Endothelial cell (in vitro differentiated cells): ENCODE results near the gene TCIRG1. TPM values are rescaled to one million over a fixed set of nuclear protein-coding genes. Genes with fewer than 3 reads are reported as not detected.

Source experiments
- DNase-seq: peaks from one replicate; pipeline ENCODE4 v3.0.0; 2021; ENCODE audit warnings: low spot score
- H3K27ac Mint-ChIP-seq: one replicate; pipeline ENCODE4 v1.8.0; 2021; ENCODE audit warnings: mixed read lengths, inconsistent platforms; ENCODE audit not compliant: unreplicated experiment
- H3K27me3 Mint-ChIP-seq: one replicate; pipeline ENCODE4 v1.8.0; 2021; ENCODE audit warnings: mild to moderate bottlenecking, moderate library complexity, mixed read lengths, inconsistent platforms; ENCODE audit not compliant: unreplicated experiment
- H3K36me3 Mint-ChIP-seq: one replicate; pipeline ENCODE4 v1.8.0; 2021; ENCODE audit warnings: mild to moderate bottlenecking, low read depth, mixed read lengths, inconsistent platforms; ENCODE audit not compliant: unreplicated experiment
- H3K4me1 Mint-ChIP-seq: one replicate; pipeline ENCODE4 v1.8.0; 2021; ENCODE audit warnings: mild to moderate bottlenecking, mixed read lengths, inconsistent platforms; ENCODE audit not compliant: unreplicated experiment
- H3K4me3 Mint-ChIP-seq: one replicate; pipeline ENCODE4 v1.8.0; 2021; ENCODE audit warnings: mild to moderate bottlenecking, mixed read lengths, inconsistent platforms; ENCODE audit not compliant: unreplicated experiment
- H3K9me3 Mint-ChIP-seq: one replicate; pipeline ENCODE4 v1.8.0; 2021; ENCODE audit warnings: mixed read lengths, inconsistent platforms; ENCODE audit not compliant: unreplicated experiment
- total RNA-seq: library from RNA; stranded (reverse); fragmentation: NEBNext Ultra II Directional; extraction: Animal tissue kit (Norgen Biotek cat#: 25700); gene quantifications from one replicate; pipeline ENCODE4 v1.2.1, GENCODE V29; 2021; ENCODE audit not compliant: unreplicated experiment
- TF ChIP-seq, protein P1 (sequence below): fragments of 200-600 bp; sonication (generic); IDR thresholded peaks from one replicate; pipeline ENCODE4 v1.5.0; 2021; ENCODE audit warnings: antibody characterized with exemption; ENCODE audit not compliant: unreplicated experiment

TCIRG1 gene
- total RNA-seq, 1 donor from 2014 or later = 294 TPM

DNA sequence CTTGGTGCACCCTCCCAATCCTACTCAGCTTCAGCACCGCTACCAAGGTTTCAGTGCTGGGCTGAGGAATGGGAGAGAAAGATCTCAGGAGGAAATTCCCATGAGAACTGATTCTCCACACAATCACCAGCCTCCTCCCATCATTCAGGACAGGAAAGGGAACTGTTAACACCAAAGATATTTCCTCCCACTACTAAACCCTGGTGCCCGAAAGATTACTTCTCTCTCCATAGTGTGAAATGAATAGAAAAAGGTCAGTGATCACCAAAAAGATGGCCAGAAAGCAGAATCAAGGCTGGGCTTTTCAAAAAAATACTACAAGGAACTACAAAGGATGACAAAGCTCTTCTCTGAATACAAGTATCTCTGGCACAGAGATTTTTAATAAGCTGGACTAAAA, 26.1 kb downstream of the TCIRG1 start:
- Mint-ChIP-seq H3K27ac (peak overlapping the region; percentile 98), H3K36me3 (peaks cover 81% of the 10 kb centered on the region), H3K9me3 (no peaks in the 10 kb centered on the region), H3K4me3 (peak overlapping the region; percentile 56), H3K4me1 (peaks cover 69% of the 10 kb centered on the region), H3K27me3 (peaks cover 15% of the 10 kb centered on the region)
- TF ChIP-seq, protein P1, sequence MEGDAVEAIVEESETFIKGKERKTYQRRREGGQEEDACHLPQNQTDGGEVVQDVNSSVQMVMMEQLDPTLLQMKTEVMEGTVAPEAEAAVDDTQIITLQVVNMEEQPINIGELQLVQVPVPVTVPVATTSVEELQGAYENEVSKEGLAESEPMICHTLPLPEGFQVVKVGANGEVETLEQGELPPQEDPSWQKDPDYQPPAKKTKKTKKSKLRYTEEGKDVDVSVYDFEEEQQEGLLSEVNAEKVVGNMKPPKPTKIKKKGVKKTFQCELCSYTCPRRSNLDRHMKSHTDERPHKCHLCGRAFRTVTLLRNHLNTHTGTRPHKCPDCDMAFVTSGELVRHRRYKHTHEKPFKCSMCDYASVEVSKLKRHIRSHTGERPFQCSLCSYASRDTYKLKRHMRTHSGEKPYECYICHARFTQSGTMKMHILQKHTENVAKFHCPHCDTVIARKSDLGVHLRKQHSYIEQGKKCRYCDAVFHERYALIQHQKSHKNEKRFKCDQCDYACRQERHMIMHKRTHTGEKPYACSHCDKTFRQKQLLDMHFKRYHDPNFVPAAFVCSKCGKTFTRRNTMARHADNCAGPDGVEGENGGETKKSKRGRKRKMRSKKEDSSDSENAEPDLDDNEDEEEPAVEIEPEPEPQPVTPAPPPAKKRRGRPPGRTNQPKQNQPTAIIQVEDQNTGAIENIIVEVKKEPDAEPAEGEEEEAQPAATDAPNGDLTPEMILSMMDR = no peak
- no peak for DNase-seq

- TF ChIP-seq, protein P1 = no peak
- H3K4me1 Mint-ChIP-seq = peaks cover 62% of the 10 kb centered on the region
- H3K4me3 Mint-ChIP-seq = peak overlapping the region; percentile 31
- peaks cover 85% of the 10 kb centered on the region for H3K36me3 Mint-ChIP-seq
- H3K27me3 Mint-ChIP-seq = peaks cover 15% of the 10 kb centered on the region
- peak; percentile 1 for DNase-seq
- H3K27ac Mint-ChIP-seq = peak overlapping the region; percentile 98
- H3K9me3 Mint-ChIP-seq = no peaks in the 10 kb centered on the region
Measured at GRCh38 chr11:68065841-68066240, 27.0 kb downstream of the TCIRG1 start.

DNA sequence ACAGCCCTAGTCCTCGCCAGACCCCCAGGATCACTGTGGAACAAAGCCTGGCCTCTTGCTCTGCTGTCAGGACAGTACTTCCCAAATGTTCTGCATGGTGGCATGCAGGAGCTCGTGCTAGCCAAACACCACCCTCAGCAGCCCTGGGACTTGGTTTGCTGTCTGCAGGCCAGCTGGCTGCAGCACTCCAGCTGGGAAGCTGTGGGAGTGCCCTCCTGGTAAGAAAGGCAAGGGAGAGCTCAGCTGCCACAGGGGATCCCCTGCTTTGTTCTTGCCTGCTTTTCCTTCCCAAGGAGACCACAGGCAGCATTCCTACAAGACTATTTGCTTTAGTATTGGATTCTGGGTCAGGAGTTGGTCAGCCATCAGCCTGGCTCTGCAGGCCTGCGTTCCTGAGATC, 27.9 kb downstream of the TCIRG1 start:
- Mint-ChIP-seq H3K36me3 (peaks cover 88% of the 10 kb centered on the region), H3K27me3 (peaks cover 15% of the 10 kb centered on the region), H3K27ac (peak overlapping the region; percentile 98), H3K4me3 (no peak overlapping the region), H3K9me3 (no peaks in the 10 kb centered on the region), H3K4me1 (peaks cover 60% of the 10 kb centered on the region)
- DNase-seq = peak; percentile 5
- TF ChIP-seq, protein P1 = no peak

DNA sequence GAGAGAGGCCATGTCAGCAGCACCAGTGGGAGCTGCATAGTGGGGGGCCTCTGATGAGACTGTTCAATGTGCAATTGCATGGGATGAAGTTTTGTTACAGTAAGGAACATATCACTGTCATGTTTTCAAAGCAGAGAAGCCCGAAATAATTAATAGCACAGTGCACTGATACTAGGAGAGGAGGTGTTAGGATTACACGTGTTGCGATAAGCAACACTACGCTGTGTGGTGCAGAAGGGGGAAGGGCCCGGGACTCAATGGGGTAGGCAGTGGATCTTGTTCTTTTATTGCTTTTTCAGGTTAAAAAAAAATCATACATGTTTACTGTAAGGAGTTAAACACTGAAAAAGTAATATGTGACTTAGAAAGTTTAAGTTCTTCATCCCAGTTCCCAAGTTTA, 29.2 kb downstream of the TCIRG1 start:
- Mint-ChIP-seq H3K9me3 (no peaks in the 10 kb centered on the region), H3K27ac (peak overlapping the region; percentile 93), H3K27me3 (peaks cover 10% of the 10 kb centered on the region), H3K36me3 (peaks cover 84% of the 10 kb centered on the region), H3K4me3 (peak overlapping the region; percentile 64), H3K4me1 (peaks cover 49% of the 10 kb centered on the region)
- TF ChIP-seq, protein P1 = no peak
- peak; percentile 1 for DNase-seq

GRCh38 chr11:68071281-68072048, 32.6 kb downstream of the TCIRG1 start:
- no peak for DNase-seq
- TF ChIP-seq, protein P1 = no peak
- H3K27me3 Mint-ChIP-seq = peaks cover 4% of the 10 kb centered on the region
- H3K4me1 Mint-ChIP-seq = peaks cover 34% of the 10 kb centered on the region
- no peaks in the 10 kb centered on the region for H3K9me3 Mint-ChIP-seq
- peaks cover 81% of the 10 kb centered on the region for H3K36me3 Mint-ChIP-seq
- peak overlapping the region; percentile 34 for H3K4me3 Mint-ChIP-seq
- H3K27ac Mint-ChIP-seq = peak overlapping the region; percentile 42
